Measurements from ENCODE around the gene TBC1D9B.

The TBC1D9B gene

DNA sequence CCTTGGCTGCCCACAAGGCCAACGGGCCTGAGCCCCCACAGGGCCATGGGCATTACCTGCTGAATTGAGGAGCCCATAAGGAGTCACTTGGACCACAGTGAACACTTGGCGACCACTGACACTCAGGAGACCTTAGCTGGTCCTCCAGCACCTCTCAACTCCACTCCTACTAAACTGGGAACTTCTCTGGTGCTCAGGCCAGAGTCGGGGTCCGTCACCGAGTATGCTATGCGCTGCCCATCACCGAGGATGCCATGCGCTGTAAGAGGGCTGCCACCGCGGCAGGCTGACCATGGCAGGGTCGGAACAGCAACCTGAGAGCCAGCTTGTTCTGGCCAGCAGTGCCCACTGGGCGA is 87.6 kb downstream of the TBC1D9B start:
- TF ChIP-seq, protein P1, sequence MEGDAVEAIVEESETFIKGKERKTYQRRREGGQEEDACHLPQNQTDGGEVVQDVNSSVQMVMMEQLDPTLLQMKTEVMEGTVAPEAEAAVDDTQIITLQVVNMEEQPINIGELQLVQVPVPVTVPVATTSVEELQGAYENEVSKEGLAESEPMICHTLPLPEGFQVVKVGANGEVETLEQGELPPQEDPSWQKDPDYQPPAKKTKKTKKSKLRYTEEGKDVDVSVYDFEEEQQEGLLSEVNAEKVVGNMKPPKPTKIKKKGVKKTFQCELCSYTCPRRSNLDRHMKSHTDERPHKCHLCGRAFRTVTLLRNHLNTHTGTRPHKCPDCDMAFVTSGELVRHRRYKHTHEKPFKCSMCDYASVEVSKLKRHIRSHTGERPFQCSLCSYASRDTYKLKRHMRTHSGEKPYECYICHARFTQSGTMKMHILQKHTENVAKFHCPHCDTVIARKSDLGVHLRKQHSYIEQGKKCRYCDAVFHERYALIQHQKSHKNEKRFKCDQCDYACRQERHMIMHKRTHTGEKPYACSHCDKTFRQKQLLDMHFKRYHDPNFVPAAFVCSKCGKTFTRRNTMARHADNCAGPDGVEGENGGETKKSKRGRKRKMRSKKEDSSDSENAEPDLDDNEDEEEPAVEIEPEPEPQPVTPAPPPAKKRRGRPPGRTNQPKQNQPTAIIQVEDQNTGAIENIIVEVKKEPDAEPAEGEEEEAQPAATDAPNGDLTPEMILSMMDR (conservative IDR thresholded peaks at IDR 0.05; ENCODE audit: low read length), result no peak
- no peak for TF ChIP-seq EZH2phosphoT487 (IDR thresholded peaks at IDR 0.05; ENCODE audit: borderline replicate concordance)
- peaks cover 13% of the 10 kb centered on the region; the same call in 1 of the 2 replicates for H3K79me2 ChIP-seq (ENCODE audit: insufficient read depth, low read length)
- H3K9ac ChIP-seq (ENCODE audit: low read depth, low read length, poor library complexity, severe bottlenecking), result peak overlapping the region; percentile 82
- no peak overlapping the region for H2AFZ ChIP-seq (ENCODE audit: low read length)
- no peaks in the 10 kb centered on the region for H3F3A ChIP-seq (ENCODE audit: low read depth)
- H4K20me1 ChIP-seq (ENCODE audit: insufficient read depth, low read length, poor library complexity, severe bottlenecking), result peaks cover 8% of the 10 kb centered on the region
- H3K9me3 ChIP-seq (ENCODE audit: insufficient read depth, low read depth, low read length), result no peaks in the 10 kb centered on the region
- H3K9me2 ChIP-seq (replicated peaks; ENCODE audit: low read depth, low read length), result no peaks in the 10 kb centered on the region
- H3K4me1 ChIP-seq (ENCODE audit: insufficient read depth, low read length, poor library complexity, severe bottlenecking), result peaks cover 12% of the 10 kb centered on the region
- H3K27me3 ChIP-seq (ENCODE audit: insufficient read depth, low read length, poor library complexity, severe bottlenecking), result no peaks in the 10 kb centered on the region
- H3K36me3 ChIP-seq (ENCODE audit: insufficient read depth, low read length), result no peaks in the 10 kb centered on the region
- peak overlapping the region; percentile 79 for H3K4me3 ChIP-seq (ENCODE audit: low read length, poor library complexity, severe bottlenecking)
- H3K4me2 ChIP-seq (ENCODE audit: low read depth, low read length, poor library complexity, severe bottlenecking), result peak overlapping the region; percentile 73

DNA sequence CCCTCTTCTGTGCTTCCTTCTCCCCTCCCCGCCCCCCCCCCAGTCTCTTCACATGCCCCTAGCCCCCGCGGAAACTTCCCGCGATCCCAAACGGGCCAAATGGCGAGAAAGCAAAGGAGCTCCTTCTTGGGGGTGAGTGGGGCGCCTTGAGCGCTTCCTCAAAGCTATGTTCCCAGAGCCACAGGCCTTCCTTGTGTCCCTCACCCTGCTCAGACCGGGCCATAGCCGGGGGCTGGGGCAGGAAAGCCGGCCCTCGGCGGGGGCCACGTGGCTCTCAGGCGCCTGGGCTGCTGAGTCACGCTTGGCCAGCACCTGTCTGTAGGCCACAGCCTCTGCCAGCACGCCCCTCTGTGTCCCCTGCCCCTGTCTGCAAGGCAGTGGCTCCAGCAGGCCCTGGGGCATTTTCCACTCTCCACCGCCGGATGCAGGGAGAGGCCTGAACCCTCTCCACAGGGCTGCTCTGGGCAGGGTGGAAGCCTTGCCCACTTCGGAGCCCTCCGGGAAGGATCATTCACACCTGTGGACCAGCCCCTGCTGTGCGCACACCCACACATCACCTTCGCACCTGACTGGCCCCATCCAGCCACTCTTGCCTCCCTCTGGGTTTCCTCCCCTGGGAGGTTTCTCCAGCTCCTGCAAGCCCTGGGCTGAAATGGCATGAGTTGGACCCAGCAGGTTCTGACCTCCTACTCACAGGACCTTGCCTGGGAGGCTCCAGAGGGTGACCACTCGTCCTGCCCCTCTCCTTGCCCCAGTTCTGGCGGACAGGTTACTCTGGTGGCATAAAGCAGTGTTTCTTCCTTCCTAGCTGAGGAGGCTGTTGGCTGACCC is 88.2 kb downstream of the TBC1D9B start:
- H3K9me3 ChIP-seq (ENCODE audit: insufficient read depth, low read depth, low read length), result no peaks in the 10 kb centered on the region
- H3K27me3 ChIP-seq (ENCODE audit: insufficient read depth, low read length, poor library complexity, severe bottlenecking), result no peaks in the 10 kb centered on the region
- no peaks in the 10 kb centered on the region for H3F3A ChIP-seq (ENCODE audit: low read depth)
- H3K9ac ChIP-seq (ENCODE audit: low read depth, low read length, poor library complexity, severe bottlenecking), result peak overlapping the region; percentile 50
- H3K4me3 ChIP-seq (ENCODE audit: low read length, poor library complexity, severe bottlenecking), result peak overlapping the region; percentile 79
- TF ChIP-seq, protein P1 (conservative IDR thresholded peaks at IDR 0.05; ENCODE audit: low read length), result no peak
- no peak for TF ChIP-seq EZH2phosphoT487 (IDR thresholded peaks at IDR 0.05; ENCODE audit: borderline replicate concordance)
- peak overlapping the region; percentile 73 for H3K4me2 ChIP-seq (ENCODE audit: low read depth, low read length, poor library complexity, severe bottlenecking)
- H3K36me3 ChIP-seq (ENCODE audit: insufficient read depth, low read length), result no peaks in the 10 kb centered on the region
- H4K20me1 ChIP-seq (ENCODE audit: insufficient read depth, low read length, poor library complexity, severe bottlenecking), result peaks cover 8% of the 10 kb centered on the region
- peaks cover 12% of the 10 kb centered on the region for H3K4me1 ChIP-seq (ENCODE audit: insufficient read depth, low read length, poor library complexity, severe bottlenecking)
- peaks cover 13% of the 10 kb centered on the region; the same call in 1 of the 2 replicates for H3K79me2 ChIP-seq (ENCODE audit: insufficient read depth, low read length)
- no peak overlapping the region for H2AFZ ChIP-seq (ENCODE audit: low read length)
- H3K9me2 ChIP-seq (replicated peaks; ENCODE audit: low read depth, low read length), result no peaks in the 10 kb centered on the region

DNA sequence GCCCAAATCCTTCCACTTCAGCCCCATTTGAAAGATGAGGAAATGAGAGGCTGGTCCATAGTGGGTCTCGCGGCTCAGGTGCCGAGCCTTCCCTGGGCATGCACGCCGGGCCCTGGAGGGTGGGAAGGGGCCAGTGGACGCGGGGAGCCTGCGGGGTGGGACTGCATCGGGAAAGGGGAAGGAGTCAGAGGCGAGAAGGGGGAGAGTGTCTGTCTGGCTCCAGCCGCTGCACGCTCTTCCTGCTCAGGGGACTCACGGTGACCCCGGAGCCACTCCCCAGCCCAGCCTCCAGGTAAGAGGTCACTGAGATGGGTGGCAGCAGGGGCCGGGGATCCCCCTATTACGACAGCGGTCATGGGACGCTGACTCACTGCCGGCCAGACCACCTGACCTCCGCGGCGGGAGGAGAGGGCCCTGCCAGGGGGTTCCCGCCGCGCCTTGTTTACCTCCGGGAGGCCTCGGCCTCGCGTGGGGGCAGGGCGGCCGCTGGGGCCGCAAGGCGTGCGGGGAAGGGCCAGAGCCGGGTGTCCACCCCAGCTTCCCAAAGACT is 88.9 kb downstream of the TBC1D9B start:
- Histone ChIP-seq H2AFZ (ENCODE audit: low read length) (no peak overlapping the region), H3K9ac (ENCODE audit: low read depth, low read length, poor library complexity, severe bottlenecking) (peak overlapping the region; percentile 50), H4K20me1 (ENCODE audit: insufficient read depth, low read length, poor library complexity, severe bottlenecking) (peaks cover 8% of the 10 kb centered on the region)

More for the DNA sequence above, 88.9 kb downstream of the TBC1D9B start:
- Histone ChIP-seq H3K36me3 (ENCODE audit: insufficient read depth, low read length) (no peaks in the 10 kb centered on the region), H3K79me2 (ENCODE audit: insufficient read depth, low read length) (peaks cover 13% of the 10 kb centered on the region; the same call in 1 of the 2 replicates), H3K4me1 (ENCODE audit: insufficient read depth, low read length, poor library complexity, severe bottlenecking) (peaks cover 12% of the 10 kb centered on the region), H3K4me2 (ENCODE audit: low read depth, low read length, poor library complexity, severe bottlenecking) (peak overlapping the region; percentile 73), H3K9me3 (ENCODE audit: insufficient read depth, low read depth, low read length) (no peaks in the 10 kb centered on the region), H3K9me2 (replicated peaks; ENCODE audit: low read depth, low read length) (no peaks in the 10 kb centered on the region), H3K27me3 (ENCODE audit: insufficient read depth, low read length, poor library complexity, severe bottlenecking) (no peaks in the 10 kb centered on the region), H3F3A (ENCODE audit: low read depth) (no peaks in the 10 kb centered on the region), H3K4me3 (ENCODE audit: low read length, poor library complexity, severe bottlenecking) (peak overlapping the region; percentile 79)
- TF ChIP-seq, protein P1 (conservative IDR thresholded peaks at IDR 0.05; ENCODE audit: low read length), result no peak
- TF ChIP-seq EZH2phosphoT487 (IDR thresholded peaks at IDR 0.05; ENCODE audit: borderline replicate concordance), result no peak

Measured in Loucy (cell line).